Liver (tissue), 3 donors: ENCODE measurements around the gene ATL1.

ENCODE experiments used
- ATF3 ChIP-seq: IDR thresholded peaks from 2 replicates; pipeline ENCODE4 v1.6.1; 2016; ENCODE audit warnings: antibody characterized with exemption
- EGR1 ChIP-seq, 2 donors: IDR thresholded peaks; 2 replicates each; pipeline ENCODE4 v1.6.1; 2016 to 2018; ENCODE audit warnings: antibody characterized with exemption in 2 of 2, low read depth in 2 of 2
- FOXA1 ChIP-seq: IDR thresholded peaks from 2 replicates; pipeline ENCODE4 v1.6.1; 2016; ENCODE audit warnings: antibody characterized with exemption
- GABPA ChIP-seq, 2 donors: IDR thresholded peaks in 1 of 2; conservative IDR thresholded peaks in 1 of 2; 2 replicates each; pipeline ENCODE4 v1.6.1; 2016; ENCODE audit warnings: antibody characterized with exemption in 2 of 2, mild to moderate bottlenecking in 1 of 2, moderate library complexity in 1 of 2
- HNF4A ChIP-seq, 2 donors: conservative IDR thresholded peaks; 2 replicates each; pipeline ENCODE4 v1.6.1; 2016; ENCODE audit warnings: antibody characterized with exemption in 2 of 2, mild to moderate bottlenecking in 2 of 2
- RAD21 ChIP-seq, 2 donors: IDR thresholded peaks; 2 replicates each; pipeline ENCODE4 v1.6.1; 2016; ENCODE audit warnings: antibody characterized with exemption in 2 of 2, mild to moderate bottlenecking in 2 of 2
- REST ChIP-seq: IDR thresholded peaks from 2 replicates; pipeline ENCODE4 v1.6.1; 2016; ENCODE audit warnings: antibody characterized with exemption, mild to moderate bottlenecking
- SP1 ChIP-seq: IDR thresholded peaks from 2 replicates; pipeline ENCODE4 v1.6.1; 2018; ENCODE audit warnings: antibody characterized with exemption, mild to moderate bottlenecking
- YY1 ChIP-seq: IDR thresholded peaks from 2 replicates; pipeline ENCODE4 v1.6.1; 2016; ENCODE audit warnings: antibody characterized with exemption, mild to moderate bottlenecking
- TF ChIP-seq, protein P1 (sequence below): fragments of 150-350 bp; IDR thresholded peaks from 2 replicates; pipeline ENCODE4 v1.5.1; 2017; ENCODE audit warnings: improper control_type of control experiment, low read depth, low read length; ENCODE audit not compliant: missing input control
- donor health status: healthy.
- donor health status: healthy.

- TF ChIP-seq EGR1 (IDR thresholded peaks at IDR 0.05; ENCODE audit: low read depth in 2 of 2) (no peak), YY1 (no peak), HNF4A (conservative IDR thresholded peaks at IDR 0.05) (no peak), ATF3 (no peak), FOXA1 (no peak), SP1 (no peak), RAD21 (IDR thresholded peaks at IDR 0.05) (no peak), REST (no peak), GABPA (IDR thresholded peaks at IDR 0.05 in 1 of 2, conservative IDR thresholded peaks at IDR 0.05 in 1 of 2) (no peak)
- TF ChIP-seq, protein P1, sequence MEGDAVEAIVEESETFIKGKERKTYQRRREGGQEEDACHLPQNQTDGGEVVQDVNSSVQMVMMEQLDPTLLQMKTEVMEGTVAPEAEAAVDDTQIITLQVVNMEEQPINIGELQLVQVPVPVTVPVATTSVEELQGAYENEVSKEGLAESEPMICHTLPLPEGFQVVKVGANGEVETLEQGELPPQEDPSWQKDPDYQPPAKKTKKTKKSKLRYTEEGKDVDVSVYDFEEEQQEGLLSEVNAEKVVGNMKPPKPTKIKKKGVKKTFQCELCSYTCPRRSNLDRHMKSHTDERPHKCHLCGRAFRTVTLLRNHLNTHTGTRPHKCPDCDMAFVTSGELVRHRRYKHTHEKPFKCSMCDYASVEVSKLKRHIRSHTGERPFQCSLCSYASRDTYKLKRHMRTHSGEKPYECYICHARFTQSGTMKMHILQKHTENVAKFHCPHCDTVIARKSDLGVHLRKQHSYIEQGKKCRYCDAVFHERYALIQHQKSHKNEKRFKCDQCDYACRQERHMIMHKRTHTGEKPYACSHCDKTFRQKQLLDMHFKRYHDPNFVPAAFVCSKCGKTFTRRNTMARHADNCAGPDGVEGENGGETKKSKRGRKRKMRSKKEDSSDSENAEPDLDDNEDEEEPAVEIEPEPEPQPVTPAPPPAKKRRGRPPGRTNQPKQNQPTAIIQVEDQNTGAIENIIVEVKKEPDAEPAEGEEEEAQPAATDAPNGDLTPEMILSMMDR = no peak
Observed at GRCh38 chr14:50620341-50620740, 60.4 kb downstream of the ATL1 start.
